AG10803 (cell line): ENCODE data around the gene PAX6.

Source experiments
- DNase-seq: peaks from one replicate; pipeline ENCODE4 v3.0.0; 2010; ENCODE audit warnings: low read depth
- H3K4me3 ChIP-seq: 2 replicates; pipeline ENCODE4 v1.5.1; 2011; ENCODE audit warnings: mild to moderate bottlenecking, low read length, control low read depth
- TF ChIP-seq, protein P1 (sequence below): conservative IDR thresholded peaks from 2 replicates; pipeline ENCODE4 v1.5.1; 2011; ENCODE audit warnings: mild to moderate bottlenecking, low read length, control low read depth, inconsistent platforms

Gene PAX6

DNA sequence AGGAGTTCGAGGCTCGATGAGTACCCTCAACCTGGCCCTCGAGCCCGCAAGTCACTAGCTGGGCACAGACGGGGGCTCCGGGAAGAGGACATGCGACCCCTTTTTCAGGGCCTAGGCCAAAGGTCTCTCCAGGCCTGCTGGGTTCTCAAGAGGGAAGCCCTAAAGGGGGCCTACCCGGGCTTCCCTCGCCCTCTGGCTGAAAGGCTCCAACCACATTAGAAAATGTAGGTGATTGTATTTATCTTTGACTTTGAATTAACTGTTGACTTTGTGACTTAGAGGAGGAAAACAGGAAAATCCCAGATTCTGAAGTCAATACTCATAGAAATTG is 7.3 kb upstream of the PAX6 start:
- DNase-seq = no peak
- TF ChIP-seq, protein P1, sequence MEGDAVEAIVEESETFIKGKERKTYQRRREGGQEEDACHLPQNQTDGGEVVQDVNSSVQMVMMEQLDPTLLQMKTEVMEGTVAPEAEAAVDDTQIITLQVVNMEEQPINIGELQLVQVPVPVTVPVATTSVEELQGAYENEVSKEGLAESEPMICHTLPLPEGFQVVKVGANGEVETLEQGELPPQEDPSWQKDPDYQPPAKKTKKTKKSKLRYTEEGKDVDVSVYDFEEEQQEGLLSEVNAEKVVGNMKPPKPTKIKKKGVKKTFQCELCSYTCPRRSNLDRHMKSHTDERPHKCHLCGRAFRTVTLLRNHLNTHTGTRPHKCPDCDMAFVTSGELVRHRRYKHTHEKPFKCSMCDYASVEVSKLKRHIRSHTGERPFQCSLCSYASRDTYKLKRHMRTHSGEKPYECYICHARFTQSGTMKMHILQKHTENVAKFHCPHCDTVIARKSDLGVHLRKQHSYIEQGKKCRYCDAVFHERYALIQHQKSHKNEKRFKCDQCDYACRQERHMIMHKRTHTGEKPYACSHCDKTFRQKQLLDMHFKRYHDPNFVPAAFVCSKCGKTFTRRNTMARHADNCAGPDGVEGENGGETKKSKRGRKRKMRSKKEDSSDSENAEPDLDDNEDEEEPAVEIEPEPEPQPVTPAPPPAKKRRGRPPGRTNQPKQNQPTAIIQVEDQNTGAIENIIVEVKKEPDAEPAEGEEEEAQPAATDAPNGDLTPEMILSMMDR = no peak
- H3K4me3 ChIP-seq = no peak overlapping the region

DNA sequence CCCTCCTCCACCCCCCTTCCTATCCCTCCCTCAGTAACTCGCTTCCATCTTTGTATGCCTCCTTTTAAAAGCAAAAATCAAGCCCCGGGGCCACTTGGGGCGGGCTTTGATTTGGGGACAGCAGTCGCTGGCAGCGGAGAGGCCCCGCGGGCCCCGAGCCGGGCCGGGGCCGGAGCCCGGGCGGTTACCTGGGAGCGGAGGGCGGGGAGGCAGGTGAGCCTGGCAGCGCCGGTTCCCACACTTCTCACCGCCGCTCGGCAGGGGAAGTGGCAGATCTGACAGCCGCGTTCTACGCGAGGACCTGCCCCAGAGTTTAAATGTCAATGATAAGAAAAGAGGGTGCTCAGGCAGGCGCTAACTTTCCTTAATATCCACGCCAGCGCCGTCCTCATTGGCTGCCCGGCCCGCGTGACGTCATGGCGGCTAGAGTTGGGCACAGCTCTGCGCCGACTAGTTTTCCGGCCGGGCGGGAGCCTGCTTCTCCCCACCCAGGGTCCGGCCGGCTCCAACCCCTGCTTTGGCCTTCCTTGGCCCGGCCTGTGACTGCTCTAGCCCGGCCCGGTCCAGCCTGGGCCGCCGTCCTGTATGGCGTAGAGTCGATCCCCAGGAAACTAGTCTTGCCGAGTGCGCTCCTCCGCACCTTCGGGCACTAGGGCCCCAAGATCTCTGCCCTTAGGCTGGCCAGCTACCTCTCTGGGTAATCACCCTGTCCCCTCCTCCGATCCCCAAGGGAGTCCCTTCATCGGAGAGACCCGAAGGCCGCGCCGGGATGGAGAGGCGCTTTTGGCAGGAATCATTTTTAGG is 6.7 kb upstream of the PAX6 start:
- H3K4me3 ChIP-seq = peak overlapping the region; percentile 39
- no peak for DNase-seq
- TF ChIP-seq, protein P1 = no peak

DNA sequence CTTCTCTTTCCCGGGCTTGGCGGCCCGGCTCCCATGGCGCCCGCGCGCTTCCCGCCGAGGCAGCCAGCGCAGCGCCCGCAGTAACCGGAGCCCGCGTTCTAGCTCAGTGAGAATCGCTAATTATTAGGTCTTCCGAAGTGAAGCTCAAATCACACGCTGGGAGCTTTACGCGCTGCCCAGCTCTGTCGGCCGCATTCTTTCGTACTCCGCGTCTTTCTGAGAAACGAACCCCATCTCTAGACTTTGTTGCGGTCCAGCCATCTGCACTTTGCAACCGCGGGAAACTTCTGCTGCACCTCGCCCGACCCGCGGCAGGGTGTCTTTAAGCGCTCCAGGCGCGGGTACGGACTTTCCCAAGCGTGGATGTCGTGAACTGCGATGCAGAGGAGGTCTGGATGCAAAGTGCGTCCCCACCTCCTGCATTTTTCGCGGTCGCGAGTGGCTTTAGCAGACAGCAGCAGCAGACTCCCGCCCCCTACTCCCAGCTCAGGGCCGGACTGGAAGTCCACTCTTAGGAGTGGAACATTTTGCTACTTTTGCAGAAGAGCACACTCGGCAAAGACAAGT is 6.0 kb upstream of the PAX6 start:
- peak overlapping the region; percentile 39 for H3K4me3 ChIP-seq
- no peak for DNase-seq
- TF ChIP-seq, protein P1 = no peak

DNA sequence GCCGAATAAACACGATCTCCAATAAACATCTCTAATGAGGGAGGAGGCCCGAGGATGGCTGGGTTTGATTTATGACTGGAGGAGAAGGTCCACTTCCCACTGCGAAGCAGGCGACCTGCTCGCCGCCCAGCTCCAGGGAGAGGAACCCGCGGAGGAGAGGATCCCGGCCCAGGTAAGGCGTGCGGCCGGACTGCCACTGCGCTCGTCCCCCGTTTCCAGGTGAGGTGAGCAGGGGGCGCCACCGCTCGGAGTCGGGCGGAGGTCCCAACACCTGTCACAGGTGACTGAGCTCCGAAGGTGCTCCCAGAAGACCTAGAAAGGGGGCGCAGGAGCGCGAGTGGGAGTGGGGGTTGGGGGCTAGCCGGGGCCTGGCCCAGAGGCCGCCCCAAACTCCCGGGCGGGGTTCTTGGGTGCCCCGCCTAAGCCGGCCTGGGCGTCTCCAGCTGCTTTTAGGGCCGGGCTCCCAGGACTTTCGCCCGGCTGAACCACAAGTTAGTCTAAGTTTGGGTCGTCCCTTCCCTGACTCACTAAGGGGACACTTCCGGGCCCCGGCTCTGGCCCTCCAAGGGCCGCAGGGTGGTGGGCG is 5.4 kb upstream of the PAX6 start:
- TF ChIP-seq, protein P1 = no peak
- peak overlapping the region; percentile 39 for H3K4me3 ChIP-seq
- DNase-seq = no peak

DNA sequence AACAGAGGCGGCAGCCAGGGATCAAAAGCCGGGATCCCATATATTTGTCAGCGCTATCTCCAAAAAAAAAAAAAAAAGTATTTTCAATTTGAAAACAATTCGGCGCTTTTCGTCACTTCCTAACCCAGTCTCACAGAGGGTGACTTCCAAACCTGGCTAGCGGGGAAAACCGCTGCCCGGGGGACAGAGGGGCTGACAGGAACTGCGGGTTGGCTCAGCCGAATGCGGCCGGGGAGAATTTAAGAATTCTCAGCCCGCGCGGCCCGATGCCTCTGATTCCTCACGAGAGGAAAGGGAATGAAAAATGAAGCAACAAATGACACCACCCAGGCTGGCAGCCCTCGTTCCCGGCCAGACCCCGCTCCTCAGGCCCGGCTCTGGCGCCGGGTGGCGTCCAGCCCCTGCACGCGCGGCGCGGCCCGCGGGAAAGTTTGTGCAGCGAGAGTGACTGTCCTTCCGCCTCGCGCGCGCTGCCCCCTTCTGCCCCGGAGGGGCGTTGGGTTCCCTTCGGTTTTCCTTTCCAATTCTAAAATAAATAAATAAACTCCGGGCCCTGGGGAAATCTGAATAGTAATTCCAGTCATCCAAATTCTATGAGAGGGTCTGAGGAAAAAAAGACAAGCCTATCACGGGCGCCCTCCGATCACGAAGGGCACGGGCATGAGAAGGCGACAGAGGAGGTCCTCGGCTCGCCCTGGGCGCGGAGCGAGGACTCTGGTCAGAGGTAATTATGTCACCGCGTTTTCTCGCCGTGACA is 4.8 kb upstream of the PAX6 start:
- peak overlapping the region; percentile 39 for H3K4me3 ChIP-seq
- TF ChIP-seq, protein P1 = no peak
- DNase-seq = no peak

DNA sequence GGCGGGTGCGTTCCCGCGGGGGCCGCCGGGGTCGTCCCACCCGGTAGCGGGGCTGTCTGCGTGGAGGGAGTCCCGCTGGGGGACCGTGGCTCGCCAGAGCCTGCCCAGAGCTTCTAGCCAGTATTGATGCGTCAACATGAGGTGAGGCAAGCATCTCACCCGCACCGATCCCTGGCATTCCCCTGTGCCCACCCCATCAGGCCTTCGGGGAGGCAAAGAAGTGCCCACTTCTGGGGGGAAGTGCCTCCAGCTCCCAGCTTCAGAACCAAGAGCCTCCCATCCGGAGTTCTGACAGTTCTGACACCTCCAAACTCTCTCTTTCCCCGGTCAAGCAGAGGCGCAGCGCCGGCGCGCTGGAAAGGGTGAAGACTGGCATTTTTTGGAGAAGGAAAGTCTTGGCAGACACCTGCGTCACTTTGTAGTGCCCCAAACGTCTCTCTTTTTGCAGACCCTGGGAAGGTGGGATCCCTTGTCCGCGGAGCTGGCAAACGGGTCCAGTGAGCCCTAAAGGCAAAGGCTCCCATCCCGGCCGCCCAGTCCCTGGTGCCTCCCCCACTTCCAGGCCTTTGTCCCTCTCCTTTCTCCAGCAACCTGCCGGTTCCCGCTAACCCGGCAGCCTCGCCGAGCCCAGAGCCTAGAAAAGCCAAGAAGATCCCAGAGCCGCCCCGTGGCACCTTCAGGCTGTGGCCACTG is 3.2 kb upstream of the PAX6 start:
- H3K4me3 ChIP-seq = no peak overlapping the region
- TF ChIP-seq, protein P1 = no peak
- DNase-seq = no peak
